Activated CD4-positive, CD25-positive, alpha-beta regulatory T cell treated with anti-CD3 and anti-CD28 coated beads, Interleukin-2, amount 50 U/mL, for 16 hours (primary cell): ENCODE measurements around the gene FUNDC2.
"Not testable (repeated sequence)": the region's sequence is repeated elsewhere in the genome, so short reads cannot be mapped to it uniquely, and the experiment has no call there.

ENCODE experiments used
- DNase-seq: peaks from one replicate; pipeline ENCODE4 v3.0.0-alpha.2; 2020; ENCODE audit warnings: low read depth, low spot score

The FUNDC2 gene

GRCh38 chrX:155026727-155027508 is at the start of gene FUNDC2:
FUNDC2 (plus strand) TSS chrX:155026844; CDS start chrX:155026939, 95 bp downstream.
- peak; percentile 83 for DNase-seq

- DNase-seq = no peak
Observed at GRCh38 chrX:154979629-154980028, 47.0 kb upstream of the FUNDC2 start.

GRCh38 chrX:154980330-154981115 is 46.1 kb upstream of the FUNDC2 start:
- DNase-seq = peak; percentile 36

GRCh38 chrX:154981116-154981411 is 45.6 kb upstream of the FUNDC2 start:
- no peak for DNase-seq

GRCh38 chrX:154986826-154987575 is 39.6 kb upstream of the FUNDC2 start:
- no peak for DNase-seq

GRCh38 chrX:154987940-154988339 is 38.7 kb upstream of the FUNDC2 start:
- DNase-seq = no peak

GRCh38 chrX:154988719-154989118 is 37.9 kb upstream of the FUNDC2 start:
- no peak for DNase-seq

- DNase-seq = no peak
Observed at GRCh38 chrX:154990496-154990895, 36.1 kb upstream of the FUNDC2 start.

GRCh38 chrX:154991039-154991438 is 35.6 kb upstream of the FUNDC2 start:
- DNase-seq = no peak

- no peak for DNase-seq
Observed at GRCh38 chrX:154991476-154991875, 35.2 kb upstream of the FUNDC2 start.

GRCh38 chrX:154998204-154998880 is 28.3 kb upstream of the FUNDC2 start:
- DNase-seq = no peak

GRCh38 chrX:155000841-155001240 is 25.8 kb upstream of the FUNDC2 start:
- no peak for DNase-seq

GRCh38 chrX:155001873-155002272 is 24.8 kb upstream of the FUNDC2 start:
- DNase-seq = no peak

GRCh38 chrX:155005190-155005589 is 21.5 kb upstream of the FUNDC2 start:
- DNase-seq = no peak

GRCh38 chrX:155006379-155006778 is 20.3 kb upstream of the FUNDC2 start:
- DNase-seq = not testable (repeated sequence)

- DNase-seq = not testable (repeated sequence)
Observed at GRCh38 chrX:155006913-155007671, 19.6 kb upstream of the FUNDC2 start.

GRCh38 chrX:155008578-155008977 is 18.1 kb upstream of the FUNDC2 start:
- DNase-seq = not testable (repeated sequence)

GRCh38 chrX:155009994-155010472 is 16.6 kb upstream of the FUNDC2 start:
- DNase-seq = no peak

- DNase-seq = no peak
Observed at GRCh38 chrX:155020591-155020990, 6.1 kb upstream of the FUNDC2 start.

- DNase-seq = no peak
Observed at GRCh38 chrX:155022585-155022984, 4.1 kb upstream of the FUNDC2 start, which contains the start of gene F8. F8 (minus strand) TSS chrX:155022723; CDS start chrX:155022552, 171 bp downstream.
